Activated CD8-positive, alpha-beta memory T cell treated with anti-CD3 and anti-CD28 coated beads for 36 hours (primary cell): ENCODE results near the gene PSTPIP1. TPM values are rescaled to one million over a fixed set of nuclear protein-coding genes. Genes with fewer than 3 reads are reported as not detected.

Experiments
- CTCF ChIA-PET: fragments of 350-600 bp; sonication (Branson Sonifier 250); formaldehyde crosslinking; loops from one replicate; lab custom pipeline; 2021; ENCODE audit warnings: antibody characterized with exemption; lab: Charles Lee
- POLR2A ChIA-PET: fragments of 350-600 bp; sonication (Branson Sonifier 250); formaldehyde crosslinking; loops from one replicate; lab custom pipeline; 2021; ENCODE audit warnings: antibody characterized with exemption; lab: Charles Lee
- total RNA-seq, 2 experiments: library from RNA; stranded (reverse); gene quantifications; one replicate each; pipeline ENCODE4 v1.2.3, GENCODE V29; 2021

PSTPIP1 gene
- total RNA-seq, 2 experiments from 2014 or later: 137 TPM

DNA sequence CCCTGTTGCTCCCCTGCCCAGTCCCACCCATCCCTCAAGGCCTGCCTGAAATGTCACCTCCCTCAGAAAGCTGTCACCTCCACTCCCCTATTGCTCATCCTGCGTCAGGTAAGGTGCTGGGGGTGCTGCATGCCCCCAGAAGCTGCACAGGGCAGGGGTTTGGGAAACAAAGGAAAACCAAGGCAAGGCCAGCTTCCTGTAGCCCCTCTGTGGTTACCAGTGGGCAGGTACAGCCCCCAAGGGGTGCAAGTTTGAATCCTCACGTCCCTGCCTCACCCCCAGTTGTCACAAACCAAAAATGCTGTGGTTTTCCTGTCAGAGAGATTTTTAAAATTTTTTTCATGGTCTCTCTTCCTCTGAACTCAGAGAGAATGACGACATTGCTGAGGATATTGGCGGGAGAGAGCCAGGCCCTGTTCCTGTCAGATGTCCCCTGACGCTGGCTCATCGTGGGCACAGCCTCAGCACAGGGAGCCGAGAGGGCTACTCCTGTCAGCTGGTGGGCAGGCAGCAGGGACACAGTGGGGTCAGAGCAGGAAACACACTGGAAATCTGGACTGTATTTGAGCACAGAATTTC, 27.0 kb downstream of the PSTPIP1 start:
- ChIA-PET CTCF (interaction anchor here (1.0 to 3.6 kb wide), 8 partner anchors 9 to 521 kb away, joined by 3 to 13 read pairs (median 6); partner anchors contain the start of gene PSTPIP1), POLR2A (interaction anchor here (0.6 to 2.3 kb wide), 5 partner anchors 8 to 33 kb away, joined by 3 to 14 read pairs (median 5); partner anchors contain the start of gene PSTPIP1)

DNA sequence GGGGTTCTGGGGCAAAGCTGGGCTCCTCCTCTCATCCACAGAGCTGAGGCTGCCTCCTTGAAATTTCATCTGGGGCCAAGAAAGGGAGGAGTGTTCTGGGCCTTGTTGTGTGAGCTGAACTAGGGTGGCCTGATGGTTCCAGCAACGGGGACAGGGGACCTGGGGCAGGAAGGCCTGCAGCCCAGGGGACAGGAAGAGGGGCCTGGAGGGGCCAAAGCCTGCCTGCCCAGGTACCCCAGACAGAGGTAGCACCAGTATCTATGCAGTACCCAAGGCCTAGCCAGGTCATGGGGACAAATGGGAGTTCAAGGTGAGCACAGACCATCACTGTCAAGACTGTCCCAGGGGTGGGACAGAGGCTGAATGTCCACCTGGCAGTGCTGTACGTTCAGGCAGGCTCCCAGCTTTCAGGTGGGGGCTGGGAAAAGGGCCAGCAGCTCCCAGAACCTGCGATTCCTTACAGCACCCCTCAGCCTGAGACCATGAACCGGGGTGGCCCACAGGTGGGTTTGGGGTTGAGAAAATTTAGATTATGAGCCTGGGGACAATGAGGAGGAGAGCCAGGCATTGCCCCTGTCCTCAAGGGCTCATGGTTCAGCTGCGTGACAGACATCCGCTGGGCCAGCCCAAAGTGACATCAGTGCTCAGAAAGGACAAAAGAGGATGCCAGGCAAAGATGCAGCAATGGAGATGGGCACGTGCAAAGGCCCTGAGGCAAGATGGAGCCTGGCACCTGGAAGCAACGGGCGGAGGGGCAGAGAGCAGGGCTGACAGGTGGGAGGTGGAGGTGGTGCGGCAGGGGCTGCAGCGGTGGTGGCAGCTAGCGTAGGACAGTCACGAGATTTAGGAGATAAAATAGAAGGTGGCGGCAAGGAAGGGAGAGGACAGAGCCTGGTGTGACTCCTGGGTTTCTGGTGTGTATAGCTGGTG, 28.0 kb downstream of the PSTPIP1 start:
- POLR2A ChIA-PET: interaction anchor here (0.6 to 2.3 kb wide), 6 partner anchors 9 to 119 kb away, joined by 3 to 14 read pairs (median 5); partner anchors contain the start of gene PSTPIP1
- CTCF ChIA-PET: interaction anchor here (0.6 to 4.5 kb wide), 22 partner anchors 7 to 520 kb away, joined by 3 to 28 read pairs (median 5); partner anchors contain the start of gene PSTPIP1

DNA sequence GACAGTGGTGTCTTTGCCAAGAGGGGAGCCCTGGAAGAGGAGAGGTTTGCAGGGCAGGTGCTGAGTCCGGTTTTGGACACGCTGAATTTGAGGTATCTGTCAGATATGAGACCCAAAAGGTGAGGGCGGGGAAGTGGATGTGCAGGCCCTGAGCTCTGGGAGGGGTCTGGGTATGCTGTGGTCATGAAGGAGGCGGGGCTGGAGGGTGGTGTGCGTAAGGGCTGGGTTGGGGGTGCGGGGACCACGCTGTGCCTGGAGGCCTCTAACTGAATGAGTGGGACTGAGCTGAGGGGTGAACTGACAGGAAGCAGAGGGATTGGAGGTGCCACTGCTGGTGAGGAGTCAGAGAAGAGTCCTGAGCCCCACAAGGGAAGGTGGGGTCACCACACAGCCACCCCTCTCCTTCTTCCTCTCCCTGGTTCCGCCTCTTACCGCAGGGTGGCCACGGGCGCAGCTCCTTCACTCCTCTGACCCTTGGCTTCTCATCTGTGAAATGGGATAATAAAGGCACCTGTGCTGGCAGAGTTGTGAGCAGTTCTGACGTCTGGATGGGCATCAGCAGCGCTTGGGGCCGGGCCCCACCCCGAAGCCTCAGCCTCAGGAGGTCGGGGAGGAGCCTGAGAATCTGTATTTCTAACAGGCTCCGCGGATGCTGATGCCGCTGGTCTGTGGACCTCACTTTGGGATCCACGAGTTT, 28.8 kb downstream of the PSTPIP1 start:
- ChIA-PET POLR2A (interaction anchor here (0.6 to 2.3 kb wide), 2 partner anchors 29 to 120 kb away, joined by 5 to 14 read pairs; partner anchors contain the start of gene PSTPIP1), CTCF (interaction anchor here (0.6 to 4.5 kb wide), 22 partner anchors 8 to 519 kb away, joined by 3 to 28 read pairs (median 5); no protein-coding TSS in a partner anchor)

DNA sequence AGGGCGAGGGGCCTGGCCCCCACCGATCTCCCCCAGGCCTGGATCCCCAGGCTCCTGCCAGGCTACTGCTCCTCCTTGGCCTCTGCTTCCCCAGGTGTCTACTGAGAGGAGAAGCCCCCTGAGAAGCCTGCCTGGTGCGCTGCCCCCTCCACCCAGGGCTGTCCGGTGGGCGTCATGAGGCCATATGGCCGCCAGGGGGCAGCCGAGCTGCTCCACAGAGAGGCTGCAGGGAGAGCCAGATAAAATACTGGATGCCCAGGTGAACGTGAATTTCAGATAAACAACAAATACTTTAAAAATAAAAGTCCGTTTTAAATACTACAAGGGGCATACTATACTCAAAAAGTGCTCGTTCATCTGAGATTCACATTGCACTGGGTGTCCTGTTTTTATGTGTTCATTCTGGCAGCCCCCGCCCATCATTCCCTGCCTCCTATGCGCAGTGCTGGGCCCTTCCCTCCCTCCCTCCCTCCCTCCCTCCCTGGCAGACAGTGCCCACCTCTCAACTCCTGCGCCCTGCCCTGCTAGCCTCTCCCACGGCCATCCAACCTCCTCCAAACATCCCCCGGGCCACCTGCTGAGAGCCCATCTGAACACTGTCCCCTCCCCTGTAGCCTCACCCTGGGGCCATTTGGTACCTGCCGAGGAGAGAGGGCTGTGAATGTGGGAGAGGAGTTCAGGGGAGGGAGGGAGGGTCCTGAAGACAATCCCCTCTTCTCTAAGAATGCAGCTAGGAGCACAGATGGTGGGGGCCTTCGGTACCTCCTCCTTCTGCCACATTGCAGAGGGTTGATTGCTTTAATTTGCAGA, 29.6 kb downstream of the PSTPIP1 start:
- ChIA-PET POLR2A (no interaction called here), CTCF (interaction anchor here (0.8 to 4.5 kb wide), 20 partner anchors 9 to 519 kb away, joined by 3 to 28 read pairs (median 5); no protein-coding TSS in a partner anchor)

DNA sequence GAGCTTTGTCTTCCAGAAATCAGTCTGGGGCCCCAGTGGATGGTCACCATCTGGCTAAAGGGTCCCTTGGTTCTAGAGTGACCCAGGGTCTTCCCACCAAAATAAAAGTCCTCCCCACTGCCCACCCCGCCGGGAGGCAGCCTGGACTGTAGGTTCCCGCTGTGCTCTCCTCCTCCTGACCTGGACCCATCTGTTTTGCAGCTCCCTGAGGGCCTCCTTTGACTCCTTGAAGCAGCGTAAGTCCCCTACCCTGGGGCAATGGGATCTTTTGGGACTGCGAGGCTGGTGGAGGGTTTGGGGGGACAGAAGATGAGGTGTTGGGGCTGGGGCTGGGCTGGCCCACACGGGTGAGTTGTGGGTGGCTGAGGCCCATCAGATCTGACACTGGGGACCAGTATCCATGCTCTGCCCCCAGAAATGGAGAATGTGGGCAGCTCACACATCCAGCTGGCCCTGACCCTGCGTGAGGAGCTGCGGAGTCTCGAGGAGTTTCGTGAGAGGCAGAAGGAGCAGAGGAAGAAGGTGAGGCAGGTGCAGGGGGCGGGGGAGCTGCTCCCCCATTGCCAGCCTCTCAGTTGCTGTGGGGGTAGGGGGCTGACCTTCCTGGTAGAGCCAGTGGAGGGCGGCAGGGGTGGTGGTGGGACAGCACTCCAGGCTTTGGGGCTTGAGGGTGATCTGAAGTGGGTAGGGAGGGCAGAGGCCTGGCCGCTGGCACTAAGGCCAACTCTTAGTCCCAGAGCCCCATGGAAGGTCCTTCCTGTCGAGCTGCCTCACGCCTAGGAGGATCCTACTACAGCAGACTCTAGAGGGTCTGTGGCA, 30.4 kb downstream of the PSTPIP1 start:
- POLR2A ChIA-PET: no interaction called here
- CTCF ChIA-PET: interaction anchor here (0.6 to 4.5 kb wide), 10 partner anchors 10 to 518 kb away, joined by 3 to 28 read pairs (median 6); no protein-coding TSS in a partner anchor

DNA sequence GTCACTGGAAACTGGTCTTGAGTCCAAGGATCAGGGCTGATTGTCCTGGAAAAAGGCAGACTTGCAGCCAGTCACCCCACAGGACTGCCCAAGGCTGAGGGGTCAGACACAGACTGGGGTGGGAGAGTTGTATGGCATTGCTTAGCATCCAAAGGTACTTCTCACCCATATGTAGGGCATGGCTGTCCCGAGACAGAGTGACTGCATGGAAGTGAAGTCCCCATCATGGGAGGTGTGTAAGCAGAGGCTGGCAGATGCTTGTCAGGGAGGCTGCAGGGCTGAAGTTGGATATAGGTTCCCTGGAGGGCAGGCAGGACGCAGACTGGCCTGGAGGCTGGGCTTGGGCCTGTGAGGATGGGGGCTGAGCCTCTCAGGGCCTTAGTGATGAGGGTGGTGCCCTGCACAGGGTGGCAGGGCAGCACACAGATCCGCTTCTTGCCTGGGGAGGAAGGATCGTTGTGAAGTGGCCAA, 31.1 kb downstream of the PSTPIP1 start:
- ChIA-PET CTCF (interaction anchor here (4.5 kb wide), 1 partner anchor 10 kb away, joined by 28 read pairs; no protein-coding TSS in a partner anchor), POLR2A (no interaction called here)

DNA sequence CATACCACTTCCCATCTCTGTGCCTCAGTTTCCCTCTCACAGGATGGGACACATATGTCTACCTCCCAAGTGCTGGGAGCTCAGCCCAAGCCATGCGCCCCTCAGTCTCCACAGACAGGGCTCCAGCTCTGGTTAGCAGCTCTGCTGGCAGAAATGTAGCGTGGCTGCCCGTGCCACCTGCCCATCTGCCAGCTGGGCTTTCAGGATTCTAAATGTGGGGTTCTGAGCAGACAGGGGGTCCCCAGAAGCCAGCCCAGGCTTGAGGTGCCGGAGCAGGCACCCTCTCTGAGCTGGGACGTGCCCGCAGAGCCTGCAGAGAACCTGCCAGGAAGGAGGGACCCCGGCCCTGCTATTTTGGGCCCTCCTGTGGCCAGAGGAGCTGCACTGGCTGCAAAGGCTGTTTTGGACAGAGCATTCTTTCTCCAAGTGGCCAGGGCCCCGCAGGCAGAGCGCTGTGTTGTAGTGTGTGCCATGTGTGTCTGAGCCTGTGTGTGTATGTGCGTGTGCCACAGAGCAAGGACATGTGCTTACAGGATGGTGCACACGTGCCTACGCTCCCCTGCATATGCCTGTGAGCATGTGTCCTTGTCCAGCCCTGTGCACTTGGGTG, 31.7 kb downstream of the PSTPIP1 start:
- CTCF ChIA-PET: interaction anchor here (4.5 kb wide), 1 partner anchor 9 kb away, joined by 28 read pairs; no protein-coding TSS in a partner anchor
- POLR2A ChIA-PET: no interaction called here

DNA sequence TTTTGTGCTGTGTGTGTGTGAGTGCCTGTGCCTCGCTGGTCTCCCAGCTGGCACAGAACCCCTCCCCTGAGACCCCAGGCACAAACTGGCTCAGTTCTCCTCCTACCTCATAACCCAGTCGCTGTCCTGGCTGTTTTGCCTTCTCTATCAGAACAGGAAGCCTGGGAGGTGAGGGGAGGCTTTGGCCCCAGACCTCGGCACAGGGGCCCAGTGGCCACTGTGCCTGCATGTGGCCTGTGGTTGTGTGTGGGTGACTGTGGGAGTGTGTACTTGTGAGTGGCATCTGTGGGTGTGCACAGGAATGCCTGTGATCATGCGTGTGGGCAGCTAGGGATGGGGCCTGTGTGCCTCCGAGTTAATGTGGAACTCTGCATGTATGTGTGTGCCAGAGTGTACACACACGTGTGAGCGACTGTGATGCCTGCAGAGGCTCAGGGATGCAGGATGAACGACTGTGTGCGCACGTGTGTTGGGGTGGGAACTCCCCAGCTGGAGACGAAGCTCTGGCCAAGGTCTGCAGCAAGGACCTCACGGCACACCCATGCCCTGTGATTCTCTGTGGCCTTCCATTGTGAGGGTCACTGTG, 32.3 kb downstream of the PSTPIP1 start:
- ChIA-PET CTCF (interaction anchor here (1.0 kb wide), 1 partner anchor 54 kb away, joined by 3 read pairs; no protein-coding TSS in a partner anchor), POLR2A (no interaction called here)

DNA sequence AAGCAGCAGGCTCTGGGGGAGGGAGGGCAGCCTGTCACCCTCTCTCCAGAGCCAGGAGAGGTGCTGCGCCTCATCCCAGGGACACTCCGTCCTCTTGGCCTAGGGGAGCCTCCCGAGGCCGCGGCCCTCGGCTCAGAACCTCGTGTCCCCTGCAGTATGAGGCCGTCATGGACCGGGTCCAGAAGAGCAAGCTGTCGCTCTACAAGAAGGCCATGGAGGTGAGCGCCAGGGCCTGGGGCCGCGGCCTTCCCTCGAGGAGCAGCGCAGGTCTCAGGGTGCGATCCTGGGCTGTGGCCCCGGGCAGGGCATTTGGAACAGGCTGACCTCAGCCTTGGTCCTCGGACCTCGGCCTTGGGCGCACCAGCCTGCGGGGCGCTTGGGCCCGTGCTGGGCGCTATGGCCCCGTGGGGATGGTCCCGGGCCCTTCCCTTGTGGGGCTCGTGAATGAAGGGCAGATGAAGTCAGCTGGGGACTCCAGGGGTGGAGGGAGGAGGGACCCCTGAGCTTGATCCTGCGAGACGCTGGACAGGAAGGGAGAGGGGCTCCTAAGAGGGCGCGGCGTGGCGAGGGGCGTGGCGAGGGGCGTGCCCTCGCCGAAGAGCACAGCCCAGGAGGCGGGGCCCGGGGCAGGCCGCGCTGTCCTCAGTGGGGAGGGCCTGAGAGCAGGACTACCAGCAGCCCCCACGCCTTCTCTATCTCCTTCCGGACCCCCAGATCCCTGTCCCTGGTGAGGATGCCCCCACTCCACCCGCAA, 32.9 kb downstream of the PSTPIP1 start:
- CTCF ChIA-PET: interaction anchor here (1.0 kb wide), 1 partner anchor 54 kb away, joined by 3 read pairs; no protein-coding TSS in a partner anchor
- POLR2A ChIA-PET: no interaction called here

DNA sequence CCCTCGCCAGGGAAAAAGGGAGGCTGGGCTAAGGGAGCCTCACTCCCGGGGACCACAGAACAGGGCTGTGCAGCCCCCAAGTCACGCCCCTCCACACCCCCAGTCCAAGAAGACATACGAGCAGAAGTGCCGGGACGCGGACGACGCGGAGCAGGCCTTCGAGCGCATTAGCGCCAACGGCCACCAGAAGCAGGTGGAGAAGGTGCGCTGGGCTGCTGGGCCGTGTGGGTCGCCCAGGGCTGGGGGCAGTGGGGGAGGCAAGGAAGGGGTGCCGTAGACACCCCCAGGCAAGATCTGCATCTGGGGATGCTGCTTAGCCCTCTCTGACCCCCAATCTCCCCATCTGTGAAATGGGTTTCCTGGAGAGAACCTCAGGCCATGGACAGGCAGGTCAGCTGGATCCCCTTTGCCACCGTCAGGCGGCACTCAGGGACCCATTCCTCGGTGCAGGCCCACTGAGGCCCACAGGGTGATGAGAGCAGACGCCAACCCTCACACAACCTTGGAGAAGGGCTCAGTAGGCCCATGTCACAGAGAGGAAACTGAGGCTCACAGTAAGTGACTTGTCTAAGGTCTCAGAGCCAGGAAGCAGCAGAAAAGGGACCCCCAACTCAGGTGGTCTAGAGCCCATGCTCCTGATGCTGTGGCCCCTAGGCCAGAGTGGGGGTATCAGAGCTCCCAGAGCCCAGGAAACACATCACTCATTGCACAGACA, 33.7 kb downstream of the PSTPIP1 start:
- CTCF ChIA-PET: interaction anchor here (4.1 kb wide), 1 partner anchor 56 kb away, joined by 19 read pairs; no protein-coding TSS in a partner anchor
- POLR2A ChIA-PET: no interaction called here

DNA sequence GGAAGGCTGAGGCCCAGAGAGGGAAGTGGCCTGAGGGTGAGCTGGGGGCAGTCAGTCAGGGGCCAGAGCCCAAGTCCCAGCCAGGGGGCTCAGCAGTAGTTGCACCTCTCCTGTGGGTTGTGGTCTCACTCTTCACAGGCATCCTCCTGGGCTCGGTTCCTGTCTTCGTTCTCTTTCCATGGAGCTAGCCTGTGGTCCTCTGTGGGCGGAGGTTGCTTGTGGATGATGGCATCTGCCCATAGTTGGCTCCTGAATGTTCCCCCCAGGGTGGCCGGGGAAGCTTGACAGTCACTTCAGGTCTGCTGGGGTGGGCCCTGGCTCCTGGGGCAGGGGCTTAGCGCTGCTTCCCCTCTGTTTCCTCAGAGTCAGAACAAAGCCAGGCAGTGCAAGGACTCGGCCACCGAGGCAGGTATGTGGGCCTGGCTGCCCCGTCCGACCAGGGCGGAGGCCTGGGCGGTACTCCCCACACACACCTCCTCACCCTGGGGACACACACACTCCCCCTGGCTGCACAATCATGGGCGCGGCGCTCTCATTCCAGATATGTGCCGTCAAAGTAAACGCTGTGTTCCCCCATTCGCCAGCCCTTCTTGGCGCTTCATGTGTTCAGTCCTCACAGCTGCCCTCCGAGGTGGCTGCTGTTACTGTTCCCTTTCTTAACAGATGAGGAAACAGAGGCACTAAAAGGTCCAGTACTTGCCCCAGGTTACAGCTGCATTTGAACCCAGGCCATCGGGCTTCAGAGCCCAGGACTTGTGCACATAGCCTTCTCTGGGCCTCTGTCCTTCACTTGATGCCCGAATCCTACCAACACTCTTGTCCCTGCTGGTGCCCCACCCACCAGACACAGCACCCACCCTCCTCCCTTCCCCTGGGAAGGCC, 34.5 kb downstream of the PSTPIP1 start:
- CTCF ChIA-PET: interaction anchor here (4.1 kb wide), 1 partner anchor 57 kb away, joined by 19 read pairs; no protein-coding TSS in a partner anchor
- POLR2A ChIA-PET: no interaction called here

DNA sequence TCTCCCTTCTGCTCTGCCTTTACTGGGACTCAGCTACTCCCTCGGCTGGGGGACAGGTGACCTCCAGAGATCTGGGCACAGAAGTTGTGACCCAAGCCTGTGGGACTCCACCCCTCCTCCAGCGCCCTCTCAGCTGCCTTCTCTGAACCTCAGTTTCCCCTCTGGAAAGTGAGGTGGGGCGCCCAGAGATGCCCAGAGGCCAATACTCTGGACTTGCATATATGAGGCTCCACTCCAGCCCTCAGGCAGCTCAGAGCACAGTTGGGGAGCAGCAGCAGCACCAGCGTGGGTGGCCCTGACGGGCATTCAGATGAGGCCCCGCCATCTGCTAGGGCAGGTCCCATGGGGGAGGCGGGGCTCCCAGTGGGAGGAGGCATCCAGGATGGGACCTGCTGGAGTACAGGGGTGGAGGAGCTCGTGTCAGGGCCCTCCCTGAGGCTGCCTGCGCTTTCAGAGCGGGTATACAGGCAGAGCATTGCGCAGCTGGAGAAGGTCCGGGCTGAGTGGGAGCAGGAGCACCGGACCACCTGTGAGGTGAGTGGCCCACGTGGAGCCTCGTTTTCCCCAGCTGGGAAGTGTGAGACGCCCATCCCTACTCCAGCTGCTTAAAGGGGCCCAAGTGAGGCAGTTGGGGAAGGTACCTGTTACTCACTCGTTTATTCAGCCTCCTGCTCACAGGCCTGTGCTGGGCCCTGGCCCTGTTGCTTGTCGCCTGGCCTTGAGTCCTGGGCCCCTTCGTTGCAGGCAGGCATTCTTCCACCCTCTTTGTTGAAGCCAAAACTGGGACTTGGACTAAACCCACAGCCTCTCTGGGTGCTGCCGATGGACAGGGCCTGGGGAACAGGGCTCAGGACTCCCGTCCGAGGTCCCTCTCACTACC, 35.4 kb downstream of the PSTPIP1 start:
- ChIA-PET POLR2A (no interaction called here), CTCF (interaction anchor here (0.9 to 4.1 kb wide), 3 partner anchors 12 to 58 kb away, joined by 3 to 19 read pairs (median 3); no protein-coding TSS in a partner anchor)

DNA sequence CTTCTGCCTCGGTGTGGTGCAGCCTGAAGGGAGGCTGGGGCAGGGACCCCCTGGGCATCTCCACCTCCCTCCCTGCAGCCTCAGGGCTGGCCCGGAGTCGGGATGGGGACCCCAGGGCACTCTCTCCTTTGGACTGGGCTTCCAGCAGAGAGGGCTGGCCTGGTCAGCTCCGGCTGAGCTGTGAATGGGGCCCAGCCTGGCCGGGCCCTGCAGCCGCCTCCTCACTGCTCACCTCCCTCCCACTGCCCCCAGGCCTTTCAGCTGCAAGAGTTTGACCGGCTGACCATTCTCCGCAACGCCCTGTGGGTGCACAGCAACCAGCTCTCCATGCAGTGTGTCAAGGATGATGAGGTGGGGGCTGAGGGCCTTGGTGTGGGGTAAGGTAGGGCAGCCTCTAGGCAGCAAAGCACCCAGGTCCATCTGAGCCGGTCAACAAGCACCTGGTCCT, 36.0 kb downstream of the PSTPIP1 start:
- CTCF ChIA-PET: interaction anchor here (0.9 to 4.1 kb wide), 4 partner anchors 13 to 58 kb away, joined by 3 to 19 read pairs (median 4); no protein-coding TSS in a partner anchor
- POLR2A ChIA-PET: no interaction called here
